HepG2 (cell line): ENCODE data around the gene TMEM129. TPM values are rescaled to one million over a fixed set of nuclear protein-coding genes. Genes with fewer than 3 reads are reported as not detected.

Experiments used
- ATAC-seq: fragments of 200-7000 bp; cut with Tn5 transposase; 3 replicates; pipeline ENCODE4 v1.9.1; 2020; ENCODE audit warnings: mild to moderate bottlenecking, moderate library complexity
- BruUV-seq: library from RNA; stranded (reverse); fragments of 400-500 nt; replicated peaks from 2 replicates; lab custom pipeline; 2021; lab: Mats Ljungman, UMichigan
- CTCF ChIA-PET: fragments of 300-600 bp; formaldehyde crosslinking; extraction: SDS; loops from one replicate; lab custom pipeline; 2021; ENCODE audit warnings: low total read pairs, inconsistent platforms, low intra/inter-chr PET ratio; lab: Yijun Ruan, JAX
- POLR2A ChIA-PET: fragments of 350-600 bp; sonication (Branson Sonifier 250); formaldehyde crosslinking; loops from one replicate; lab custom pipeline; 2020; ENCODE audit warnings: antibody characterized with exemption, inconsistent platforms; lab: Yijun Ruan, JAX
- DNase-seq: peaks from one replicate; pipeline ENCODE4 v3.0.0-alpha.2; 2015; ENCODE audit warnings: low spot score
- FAIRE-seq: peaks from 3 replicates; lab custom pipeline; 2011; peaks lifted over from hg19 to GRCh38; lab: Jason Lieb, UNC
- H2AFZ ChIP-seq: one replicate; pipeline ENCODE4 v1.6.1; 2011; ENCODE audit warnings: low read length, inconsistent platforms
- H3K27ac ChIP-seq: fragments of 300-600 bp; 3 replicates; pipeline ENCODE4 v1.8.0; 2011; ENCODE audit warnings: mixed run types, mild to moderate bottlenecking, mixed read lengths, low read length, inconsistent platforms; ENCODE audit not compliant: insufficient read depth; ENCODE audit errors: extremely low read length
- H3K27me3 ChIP-seq, 2 experiments: fragments of 200-600 bp in 1 of 2; 2 replicates in 1 of 2; 3 replicates in 1 of 2; pipeline versions ENCODE4 v1.6.0 to v1.8.0; 2011; ENCODE audit warnings: low read length in 2 of 2, mild to moderate bottlenecking in 2 of 2, moderate library complexity in 2 of 2, inconsistent platforms in 1 of 2; ENCODE audit not compliant: insufficient read depth in 2 of 2, control insufficient read depth in 1 of 2
- H3K36me3 ChIP-seq, 2 experiments: fragments of 200-600 bp in 1 of 2; replicated peaks in 1 of 2; 2 replicates in 1 of 2; 3 replicates in 1 of 2; pipeline versions ENCODE4 v1.5.1 to v1.8.0; 2011; ENCODE audit warnings: low read length in 2 of 2, inconsistent platforms in 1 of 2; ENCODE audit not compliant: insufficient read depth in 2 of 2, control insufficient read depth in 1 of 2
- H3K4me1 ChIP-seq: 2 replicates; pipeline ENCODE4 v1.5.1; 2012; ENCODE audit warnings: low read length, inconsistent platforms; ENCODE audit not compliant: insufficient read depth
- H3K4me2 ChIP-seq: 2 replicates; pipeline ENCODE4 v1.6.0; 2011; ENCODE audit warnings: low read depth, low read length, inconsistent platforms
- H3K4me3 ChIP-seq, 3 experiments: fragments of 200-600 bp in 1 of 3; sonication (generic), shearing (Covaris generic) in 1 of 3; replicated peaks in 1 of 3; 2 replicates each; pipeline ENCODE4 v1.5.1; 2011 to 2016; ENCODE audit warnings: low read length in 3 of 3, inconsistent platforms in 2 of 3, low read depth in 2 of 3, mild to moderate bottlenecking in 2 of 3, control low read depth in 1 of 3, mixed read lengths in 1 of 3; ENCODE audit not compliant: insufficient read depth in 1 of 3
- H3K79me2 ChIP-seq: one replicate; pipeline ENCODE4 v1.6.1; 2011; ENCODE audit warnings: low read length, inconsistent platforms; ENCODE audit not compliant: insufficient read depth
- H3K9ac ChIP-seq: 2 replicates; pipeline ENCODE4 v1.6.0; 2011; ENCODE audit warnings: mild to moderate bottlenecking, low read depth, low read length, inconsistent platforms; ENCODE audit not compliant: insufficient read depth
- H3K9me3 ChIP-seq: 2 replicates; pipeline ENCODE4 v1.5.1; 2012; ENCODE audit warnings: mild to moderate bottlenecking, low read length
- H4K20me1 ChIP-seq: 2 replicates; pipeline ENCODE4 v1.6.0; 2011; ENCODE audit warnings: inconsistent platforms, mild to moderate bottlenecking, low read length, moderate library complexity; ENCODE audit not compliant: insufficient read depth
- CCDC6 ChIP-seq: sonication (generic); formaldehyde crosslinking; IDR thresholded peaks from 2 replicates; pipeline ENCODE4 v1.8.1; 2022; ENCODE audit warnings: mild to moderate bottlenecking, missing genetic modification reagents, moderate library complexity
- MEF2D ChIP-seq: sonication (generic); formaldehyde crosslinking; IDR thresholded peaks from 2 replicates; pipeline ENCODE4 v1.5.1; 2020; ENCODE audit warnings: mild to moderate bottlenecking, missing genetic modification reagents
- MYNN ChIP-seq: sonication (generic); formaldehyde crosslinking; IDR thresholded peaks from 2 replicates; pipeline ENCODE4 v1.4.0; 2020; ENCODE audit warnings: mild to moderate bottlenecking, low read depth, missing genetic modification reagents
- NFIB ChIP-seq: sonication (generic); formaldehyde crosslinking; IDR thresholded peaks from 2 replicates; pipeline ENCODE4 v1.9.0; 2021; ENCODE audit warnings: missing genetic modification reagents, mild to moderate bottlenecking, borderline replicate concordance
- PHF21A ChIP-seq: sonication (generic); formaldehyde crosslinking; IDR thresholded peaks from 2 replicates; pipeline ENCODE4 v1.5.0; 2020; ENCODE audit warnings: mild to moderate bottlenecking, missing genetic modification reagents
- RXRB ChIP-seq: IDR thresholded peaks from 2 replicates; pipeline ENCODE4 v1.6.1; 2016; ENCODE audit warnings: borderline replicate concordance, missing genetic modification reagents, missing compliant biosample characterization
- SALL1 ChIP-seq: sonication (generic); formaldehyde crosslinking; IDR thresholded peaks from 2 replicates; pipeline ENCODE4 v1.8.0; 2022; ENCODE audit warnings: mild to moderate bottlenecking, missing genetic modification reagents
- SAP130 ChIP-seq: IDR thresholded peaks from 2 replicates; pipeline ENCODE4 v1.6.1; 2016; ENCODE audit warnings: low read depth
- SMC3 ChIP-seq: IDR thresholded peaks from 2 replicates; pipeline ENCODE4 v1.6.1; 2011; ENCODE audit warnings: low read length, improper control_type of control experiment
- TAF15 ChIP-seq: fragments of 200-400 bp; formaldehyde crosslinking; IDR thresholded peaks from one replicate; pipeline ENCODE4 v1.6.1; 2018; ENCODE audit warnings: mild to moderate bottlenecking, low read depth, low read length; ENCODE audit not compliant: poor library complexity, severe bottlenecking
- THAP9 ChIP-seq: sonication (generic); formaldehyde crosslinking; IDR thresholded peaks from 2 replicates; pipeline ENCODE4; 2020; ENCODE audit warnings: missing genetic modification reagents, mild to moderate bottlenecking, borderline replicate concordance
- ZBTB43 ChIP-seq: sonication (generic); formaldehyde crosslinking; conservative IDR thresholded peaks from 2 replicates; pipeline ENCODE4 v1.4.0; 2020; ENCODE audit warnings: missing genetic modification reagents
- ZNF205 ChIP-seq: IDR thresholded peaks from 2 replicates; pipeline ENCODE4 v1.6.1; 2018; ENCODE audit warnings: missing biosample characterization, missing genetic modification reagents
- ZNF296 ChIP-seq: sonication (generic); formaldehyde crosslinking; conservative IDR thresholded peaks from 2 replicates; pipeline ENCODE4 v1.5.0; 2020; ENCODE audit warnings: mild to moderate bottlenecking, missing genetic modification reagents
- ZNF317 ChIP-seq: sonication (generic); formaldehyde crosslinking; IDR thresholded peaks from 2 replicates; pipeline ENCODE4 v1.5.0; 2020; ENCODE audit warnings: mild to moderate bottlenecking, missing genetic modification reagents
- ZNF597 ChIP-seq: sonication (generic); formaldehyde crosslinking; IDR thresholded peaks from 2 replicates; pipeline ENCODE4 v1.5.0; 2020; ENCODE audit warnings: missing genetic modification reagents
- ZNF674 ChIP-seq: sonication (generic); formaldehyde crosslinking; IDR thresholded peaks from 2 replicates; pipeline ENCODE4 v1.5.0; 2020; ENCODE audit warnings: low read depth, mild to moderate bottlenecking, missing genetic modification reagents
- WGBS: methylation state at CpG from one replicate; pipeline ENCODE4 v1.1.6; 2017; ENCODE audit warnings: low lambda C conversion rate; 5-methylcytosine and 5-hydroxymethylcytosine counted together
- in situ Hi-C: cut with HindIII; loops from 2 replicates; pipeline ENCODE4 v1.10.0; 2017; ENCODE audit warnings: low pct_unique_long_range_greater_than_20kb; ENCODE audit not compliant: extremely low pct_ligation_motif_present
- intact Hi-C: fragments of 100-400 bp; cut with micrococcal nuclease; formaldehyde crosslinking; loops from one replicate; pipeline ENCODE4 v1.10.0; 2022; ENCODE audit not compliant: unreplicated experiment
- polyA plus RNA-seq, 8 experiments: library from polyadenylated mRNA; depleted of rRNA in 3 of 8; stranded (reverse) in 7 of 8; unstranded in 1 of 8; fragments of >200 nt; fragmentation: Illumina TruSeq in 4 of 8; extraction: Trizol in 4 of 8; gene quantifications; 2 replicates each; pipeline versions ENCODE4 v1.2.1 to v1.2.3, GENCODE V29; 2011 to 2016; ENCODE audit warnings: low read depth in 4 of 8, missing spikeins in 1 of 8, mixed read lengths in 1 of 8; ENCODE audit not compliant: insufficient read depth in 1 of 8
- total RNA-seq, 5 experiments: library from RNA; depleted of rRNA; stranded (reverse); fragments of >200 nt; fragmentation: Illumina TruSeq; extraction: Trizol; gene quantifications; 2 replicates each; pipeline ENCODE4 v1.2.3, GENCODE V29; 2016; ENCODE audit warnings: low read depth in 1 of 5
- TF ChIP-seq, protein P1 (sequence below): sonication (generic); formaldehyde crosslinking; IDR thresholded peaks from 2 replicates; pipeline ENCODE4 v1.9.0; 2022; ENCODE audit warnings: missing genetic modification reagents, mild to moderate bottlenecking, borderline replicate concordance

Gene TMEM129
- total and polyA plus RNA-seq, 2 of the 13 experiments (the other 11 are each of a cell fraction or from before 2014, with no cell fraction given) = 19.0 to 25.8 TPM

DNA sequence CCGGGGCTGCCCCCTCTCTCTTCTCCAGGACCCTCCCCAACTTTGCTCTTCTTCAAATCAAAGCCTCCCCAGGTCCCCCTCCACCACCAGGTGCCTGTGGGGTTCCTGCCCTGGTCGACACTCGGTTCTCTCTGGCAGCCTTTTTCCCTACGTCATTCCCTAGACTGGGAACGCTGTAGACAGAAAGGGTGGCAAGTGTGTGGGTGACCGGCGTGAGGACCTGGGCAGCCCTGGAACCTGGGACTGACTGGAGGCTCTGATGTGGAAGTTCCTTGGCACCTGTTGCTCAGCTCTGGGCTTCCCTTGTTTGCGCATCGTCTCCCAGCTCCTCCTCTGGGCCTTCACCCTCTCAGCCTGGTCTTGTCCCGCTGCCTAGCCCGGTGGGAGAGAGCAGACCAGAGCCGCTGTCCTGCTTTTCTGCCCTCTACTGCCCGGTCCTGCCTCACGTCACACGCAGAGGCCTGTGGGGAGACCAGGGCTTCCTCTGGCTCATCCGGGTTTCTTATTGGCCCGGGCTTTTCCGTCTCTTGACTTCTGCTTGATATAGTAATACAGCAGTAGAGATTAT is 1.5 kb upstream of the TMEM129 start:
- Histone ChIP-seq H3K4me1 (peaks cover 45% of the 10 kb centered on the region), H3K27me3 (no peaks in the 10 kb centered on the region), H2AFZ (no peak overlapping the region), H3K9ac (peak overlapping the region; percentile 80), H3K4me3 (peak overlapping the region; percentile 86 to 94 (median 92)), H3K4me2 (peak overlapping the region; percentile 94), H3K36me3 (peaks cover 7 to 33% of the 10 kb centered on the region in 2 experiments; a peak in 4 of 5 replicates), H3K9me3 (no peaks in the 10 kb centered on the region), H4K20me1 (peaks cover 3% of the 10 kb centered on the region; the same call in 1 of the 2 replicates), H3K27ac (peak overlapping the region; percentile 58), H3K79me2 (peaks cover 33% of the 10 kb centered on the region)
- ChIA-PET POLR2A (interaction anchor here (0.7 to 3.3 kb wide), 2 partner anchors 11 to 29 kb away, joined by 3 to 31 read pairs; partner anchors contain the start of gene SLBP), CTCF (no interaction called here)
- ATAC-seq (peak; percentile 26), FAIRE-seq (no peak), DNase-seq (no peak)
- BruUV-seq = no TSS peak
- WGBS = 6% methylated on average over 18 of the region's 18 CpGs
- in situ Hi-C loops = no loop called here
- intact Hi-C loops = no loop called here
- TF ChIP-seq ZNF597 (CRISPR knock-in tag) (no peak), ZNF674 (CRISPR knock-in tag) (no peak), ZBTB43 (CRISPR knock-in tag) (no peak), SAP130 (CRISPR knock-in tag) (peak; percentile 58), RXRB (CRISPR knock-in tag) (no peak), PHF21A (CRISPR knock-in tag) (peak; percentile 50; the same call in 1 of the 2 replicates), SALL1 (peak; percentile 13; the same call in 1 of the 2 replicates), ZNF317 (CRISPR knock-in tag) (no peak), SMC3 (no peak), ZNF205 (CRISPR knock-in tag) (no peak), CCDC6 (CRISPR knock-in tag) (no peak), NFIB (no peak), MEF2D (no peak), ZNF296 (CRISPR knock-in tag) (0 out of 2 replicates have a peak, but pooled peaks have one; percentile 26), THAP9 (no peak), TAF15 (no peak), MYNN (CRISPR knock-in tag) (no peak)
- TF ChIP-seq, protein P1, sequence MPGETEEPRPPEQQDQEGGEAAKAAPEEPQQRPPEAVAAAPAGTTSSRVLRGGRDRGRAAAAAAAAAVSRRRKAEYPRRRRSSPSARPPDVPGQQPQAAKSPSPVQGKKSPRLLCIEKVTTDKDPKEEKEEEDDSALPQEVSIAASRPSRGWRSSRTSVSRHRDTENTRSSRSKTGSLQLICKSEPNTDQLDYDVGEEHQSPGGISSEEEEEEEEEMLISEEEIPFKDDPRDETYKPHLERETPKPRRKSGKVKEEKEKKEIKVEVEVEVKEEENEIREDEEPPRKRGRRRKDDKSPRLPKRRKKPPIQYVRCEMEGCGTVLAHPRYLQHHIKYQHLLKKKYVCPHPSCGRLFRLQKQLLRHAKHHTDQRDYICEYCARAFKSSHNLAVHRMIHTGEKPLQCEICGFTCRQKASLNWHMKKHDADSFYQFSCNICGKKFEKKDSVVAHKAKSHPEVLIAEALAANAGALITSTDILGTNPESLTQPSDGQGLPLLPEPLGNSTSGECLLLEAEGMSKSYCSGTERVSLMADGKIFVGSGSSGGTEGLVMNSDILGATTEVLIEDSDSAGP (CRISPR knock-in tag) = peak; percentile 22; the same call in 1 of the 2 replicates
